ENCODE results near the gene RSPH9.
A peak's percentile ranks its signal among the peaks of the same experiment; 100 is the strongest.

RSPH9 gene

DNA sequence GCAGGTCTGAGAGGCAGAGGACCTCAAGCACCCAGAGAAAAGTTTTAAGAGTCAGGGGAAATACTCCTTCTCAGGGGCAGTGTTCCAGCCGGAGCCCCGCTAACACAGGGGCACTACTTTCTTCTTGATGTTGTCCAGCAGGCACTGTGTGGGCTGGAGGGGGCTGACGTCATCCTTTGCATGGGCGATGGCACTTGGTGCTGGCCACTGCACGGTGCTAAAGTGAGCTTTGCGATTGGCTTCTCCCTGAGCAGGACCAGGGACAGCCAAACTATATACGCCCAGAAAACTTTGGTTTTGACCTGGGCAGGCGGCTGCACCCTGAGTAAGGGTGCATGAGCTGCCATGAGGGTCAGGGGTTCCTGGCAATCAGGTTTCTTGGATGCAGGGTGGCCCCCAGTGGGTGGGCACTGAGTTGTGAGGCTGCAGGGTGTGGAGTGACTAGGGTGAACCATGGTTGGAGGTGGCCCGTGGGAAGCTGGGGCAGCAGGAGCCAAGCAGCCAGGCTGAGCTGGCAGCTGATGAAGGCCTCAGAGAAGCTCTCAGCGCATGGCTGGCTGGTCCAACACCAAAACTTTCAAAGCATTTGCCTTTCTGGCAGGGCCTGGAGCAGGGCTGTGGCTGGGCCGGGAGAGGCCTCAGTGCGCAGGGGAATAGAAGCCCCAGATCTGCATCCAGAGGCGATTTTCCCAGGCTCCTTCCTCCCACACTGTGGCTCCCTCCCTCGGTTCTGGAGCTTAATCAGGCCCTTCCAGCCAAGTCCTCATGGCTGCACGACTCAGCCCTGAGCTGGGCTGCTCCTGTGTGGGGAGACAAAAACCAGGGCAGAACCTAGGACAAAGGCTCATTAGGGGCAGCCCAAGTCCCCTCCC lies 24.4 kb downstream of the RSPH9 start:
- Histone ChIP-seq H3K9ac (ENCODE audit: insufficient read length) (peak overlapping the region; percentile 20), H3K27ac (peak overlapping the region; percentile 76), H3K36me3 (ENCODE audit: insufficient read depth, low read length) (peaks cover 35% of the 10 kb centered on the region; the same call in 1 of the 2 replicates), H3K4me3 (peak overlapping the region; percentile 18; the same call in 1 of the 2 replicates), H3K9me3 (ENCODE audit: low read depth, low read length) (no peaks in the 10 kb centered on the region)
- TF ChIP-seq EZH2 (IDR thresholded peaks at IDR 0.05) = no peak
- DNase-seq (ENCODE audit: low read depth, low spot score) = no peak

DNA sequence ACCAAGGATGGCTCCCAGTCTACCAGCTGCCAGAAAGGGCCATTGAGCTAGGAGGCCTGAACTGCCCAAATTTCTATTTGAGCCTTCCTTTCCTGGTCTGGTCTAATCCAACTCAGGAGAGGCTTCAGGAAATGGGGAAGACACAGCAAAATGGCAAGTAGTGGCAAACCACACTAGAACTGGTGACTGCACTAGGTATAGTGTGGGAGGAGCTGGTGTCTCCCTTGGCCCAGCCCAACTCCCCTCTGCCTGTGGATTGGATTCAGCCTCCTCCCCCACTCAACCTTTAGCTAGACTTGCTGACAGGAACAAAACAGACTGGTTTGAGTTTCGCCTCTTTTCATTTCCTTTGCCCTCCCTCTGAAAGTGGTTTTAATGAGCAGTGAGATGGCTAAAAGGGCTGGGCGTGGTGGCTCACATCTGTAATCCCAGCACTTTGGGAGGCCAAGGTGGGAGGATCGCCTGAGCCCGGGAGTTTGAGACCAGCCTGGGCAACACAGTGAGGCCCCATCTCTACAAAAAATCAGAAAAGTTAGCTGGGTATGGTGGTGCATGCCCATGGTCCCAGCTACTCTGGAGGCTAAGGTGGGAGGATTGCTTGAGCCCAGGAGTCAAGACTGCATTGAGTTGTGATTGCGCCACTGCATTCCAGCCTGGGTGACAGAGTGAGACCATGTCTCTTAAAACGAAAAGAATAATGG lies 25.2 kb downstream of the RSPH9 start:
- DNase-seq (ENCODE audit: low read depth, low spot score) = no peak
- H3K9ac ChIP-seq (ENCODE audit: insufficient read length) = peak overlapping the region; percentile 20

DNA sequence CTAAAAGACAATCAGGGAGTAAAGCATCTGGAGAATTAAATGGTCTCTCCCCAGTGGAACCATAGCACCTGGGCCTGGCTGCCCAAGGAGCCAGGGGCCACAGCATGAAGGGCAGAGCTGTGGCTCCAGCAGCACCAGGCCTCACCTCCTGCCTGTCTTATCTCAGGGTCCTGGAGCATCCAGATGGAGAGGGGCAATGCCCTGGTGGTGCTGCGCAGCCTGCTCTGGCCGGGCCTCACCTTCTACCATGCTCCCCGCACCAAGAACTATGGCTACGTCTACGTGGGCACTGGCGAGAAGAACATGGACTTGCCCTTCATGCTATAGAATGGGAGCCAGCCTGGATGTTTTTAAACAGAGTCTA lies 25.8 kb downstream of the RSPH9 start:
- peaks cover 48% of the 10 kb centered on the region; the same call in 1 of the 2 replicates for H3K36me3 ChIP-seq (ENCODE audit: insufficient read depth, low read length)
- no peak for DNase-seq (ENCODE audit: low read depth, low spot score)
- H3K9me3 ChIP-seq (ENCODE audit: low read depth, low read length) = no peaks in the 10 kb centered on the region
- peak overlapping the region; percentile 62; the same call in 1 of the 2 replicates for H3K27ac ChIP-seq
- TF ChIP-seq FOXP2 (optimal IDR thresholded peaks at IDR 0.05; ENCODE audit: control extremely low read depth, extremely low read length, insufficient read depth) (no peak), EZH2 (IDR thresholded peaks at IDR 0.05) (no peak), POLR2AphosphoS5 (IDR thresholded peaks at IDR 0.05; ENCODE audit: borderline replicate concordance, low read depth, low read length) (no peak)
- no peak overlapping the region for H3K4me3 ChIP-seq
- H3K9ac ChIP-seq (ENCODE audit: insufficient read length) = no peak overlapping the region

More for the DNA sequence above, 25.2 kb downstream of the RSPH9 start:
- Histone ChIP-seq H3K27ac (peak overlapping the region; percentile 76), H3K4me3 (peak overlapping the region; percentile 18; the same call in 1 of the 2 replicates), H3K36me3 (ENCODE audit: insufficient read depth, low read length) (peaks cover 43% of the 10 kb centered on the region; the same call in 1 of the 2 replicates), H3K9me3 (ENCODE audit: low read depth, low read length) (no peaks in the 10 kb centered on the region)
- TF ChIP-seq POLR2AphosphoS5 (IDR thresholded peaks at IDR 0.05; ENCODE audit: borderline replicate concordance, low read depth, low read length) (peak; percentile 67), FOXP2 (optimal IDR thresholded peaks at IDR 0.05; ENCODE audit: control extremely low read depth, extremely low read length, insufficient read depth) (no peak), EZH2 (IDR thresholded peaks at IDR 0.05) (no peak)

DNA sequence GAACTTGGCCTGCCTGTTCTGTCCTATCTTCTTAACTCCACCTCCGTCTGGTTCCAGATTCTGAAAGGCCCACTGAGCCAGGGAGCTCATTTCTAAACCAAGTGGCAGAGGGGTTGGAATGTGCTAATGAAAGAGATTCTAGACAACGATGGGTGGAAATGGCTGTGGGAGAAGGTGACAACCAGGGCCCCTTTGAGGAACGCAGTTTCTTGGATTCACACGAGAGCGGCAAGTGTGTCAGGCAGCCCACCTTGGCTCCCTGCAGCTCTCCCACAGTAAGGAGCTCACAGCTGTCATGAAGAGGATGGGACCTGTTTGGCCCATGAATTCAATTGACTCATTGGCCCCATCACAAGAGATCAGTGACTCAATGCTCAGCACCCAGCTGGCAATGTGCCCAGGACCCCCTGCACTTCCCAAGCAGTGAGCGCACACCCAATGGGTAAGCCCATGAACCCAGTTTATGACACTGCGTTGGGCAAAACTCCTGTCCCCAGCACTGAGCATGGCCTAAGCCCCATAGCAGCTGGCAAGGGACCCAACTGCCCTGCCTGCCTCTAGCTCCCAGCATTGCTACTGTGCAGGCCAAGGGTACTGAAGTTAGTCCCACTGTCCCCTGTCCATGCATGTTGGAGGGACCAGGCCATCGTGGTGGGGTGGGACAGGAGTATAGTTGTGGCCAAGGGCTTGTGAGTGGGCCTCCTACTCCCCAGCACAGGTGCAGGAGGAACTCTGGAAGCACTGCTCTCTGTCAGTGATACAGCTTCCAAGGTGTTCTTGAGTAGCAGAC lies 26.4 kb downstream of the RSPH9 start:
- H3K9ac ChIP-seq (ENCODE audit: insufficient read length) = no peak overlapping the region
- no peak for DNase-seq (ENCODE audit: low read depth, low spot score)
- peaks cover 48% of the 10 kb centered on the region; the same call in 1 of the 2 replicates for H3K36me3 ChIP-seq (ENCODE audit: insufficient read depth, low read length)
- no peak for TF ChIP-seq EZH2 (IDR thresholded peaks at IDR 0.05)
- TF ChIP-seq POLR2AphosphoS5 (IDR thresholded peaks at IDR 0.05; ENCODE audit: borderline replicate concordance, low read depth, low read length) = no peak
- no peak for TF ChIP-seq FOXP2 (optimal IDR thresholded peaks at IDR 0.05; ENCODE audit: control extremely low read depth, extremely low read length, insufficient read depth)
- H3K9me3 ChIP-seq (ENCODE audit: low read depth, low read length) = no peaks in the 10 kb centered on the region
- no peak overlapping the region for H3K4me3 ChIP-seq
- H3K27ac ChIP-seq = peak overlapping the region; percentile 62; the same call in 1 of the 2 replicates

GRCh38 chr6:43671801-43672690 lies 27.2 kb downstream of the RSPH9 start:
- H3K27ac ChIP-seq = no peak overlapping the region

DNA sequence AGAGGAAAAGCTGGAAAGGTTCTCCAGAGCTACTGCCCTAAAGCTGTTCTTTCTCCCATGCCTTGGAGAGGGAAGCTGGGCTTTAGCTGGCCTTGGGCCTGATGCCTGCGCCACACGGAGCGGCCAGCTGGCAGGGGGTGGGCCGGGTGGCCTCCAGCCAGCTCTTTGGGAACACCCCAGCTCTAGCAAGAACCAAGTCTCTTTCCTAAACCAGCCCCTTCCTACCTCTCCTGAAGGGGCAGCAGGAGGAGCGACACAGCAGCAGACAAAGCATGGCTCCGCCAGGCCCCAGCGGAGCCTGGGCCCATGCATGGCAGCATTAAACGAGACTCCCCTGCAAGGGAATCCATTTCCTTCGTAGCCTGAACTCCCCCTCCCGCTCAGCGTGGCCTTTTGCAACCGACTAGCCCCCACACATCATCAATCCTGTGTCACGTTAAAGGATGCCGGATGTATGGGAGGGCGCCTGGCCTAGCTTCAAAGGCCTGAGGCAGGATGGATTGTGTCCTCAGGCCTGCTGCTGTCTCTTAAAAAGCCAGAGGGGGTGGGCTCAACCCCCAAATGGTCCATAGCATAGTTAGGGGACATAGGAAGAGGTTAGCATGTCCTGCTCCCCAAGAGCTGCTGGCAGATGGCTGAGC lies 28.7 kb downstream of the RSPH9 start:
- Histone ChIP-seq H3K9ac (ENCODE audit: insufficient read length) (no peak overlapping the region), H3K36me3 (ENCODE audit: insufficient read depth, low read length) (peaks cover 71% of the 10 kb centered on the region; the same call in 1 of the 2 replicates), H3K9me3 (ENCODE audit: low read depth, low read length) (no peaks in the 10 kb centered on the region), H3K27ac (no peak overlapping the region), H3K4me3 (no peak overlapping the region)
- DNase-seq (ENCODE audit: low read depth, low spot score) = no peak
- TF ChIP-seq EZH2 (IDR thresholded peaks at IDR 0.05) (no peak), POLR2AphosphoS5 (IDR thresholded peaks at IDR 0.05; ENCODE audit: borderline replicate concordance, low read depth, low read length) (no peak), FOXP2 (optimal IDR thresholded peaks at IDR 0.05; ENCODE audit: control extremely low read depth, extremely low read length, insufficient read depth) (no peak)

More at GRCh38 chr6:43671801-43672690, 27.2 kb downstream of the RSPH9 start:
- Histone ChIP-seq H3K4me3 (no peak overlapping the region), H3K9me3 (ENCODE audit: low read depth, low read length) (no peaks in the 10 kb centered on the region), H3K9ac (ENCODE audit: insufficient read length) (no peak overlapping the region), H3K36me3 (ENCODE audit: insufficient read depth, low read length) (peaks cover 56% of the 10 kb centered on the region; the same call in 1 of the 2 replicates)
- TF ChIP-seq POLR2AphosphoS5 (IDR thresholded peaks at IDR 0.05; ENCODE audit: borderline replicate concordance, low read depth, low read length) = no peak
- DNase-seq (ENCODE audit: low read depth, low spot score) = no peak

GRCh38 chr6:43674291-43674690 lies 29.5 kb downstream of the RSPH9 start:
- no peak for DNase-seq (ENCODE audit: low read depth, low spot score)
- Histone ChIP-seq H3K9ac (ENCODE audit: insufficient read length) (no peak overlapping the region), H3K36me3 (ENCODE audit: insufficient read depth, low read length) (peaks cover 79% of the 10 kb centered on the region; the same call in 1 of the 2 replicates), H3K4me3 (no peak overlapping the region), H3K27ac (no peak overlapping the region), H3K9me3 (ENCODE audit: low read depth, low read length) (no peaks in the 10 kb centered on the region)
- TF ChIP-seq EZH2 (IDR thresholded peaks at IDR 0.05) (no peak), POLR2AphosphoS5 (IDR thresholded peaks at IDR 0.05; ENCODE audit: borderline replicate concordance, low read depth, low read length) (no peak), FOXP2 (optimal IDR thresholded peaks at IDR 0.05; ENCODE audit: control extremely low read depth, extremely low read length, insufficient read depth) (no peak)
